NCI-H345 treated with DMSO at 0.1 percent for 48 hours (cell line): ENCODE data around the gene STIM1.

Experiments
- DNase-seq: peaks from one replicate; lab custom pipeline; 2025; ENCODE audit not compliant: unreplicated experiment; lab: John Stamatoyannopoulos, UW

The STIM1 gene

DNA sequence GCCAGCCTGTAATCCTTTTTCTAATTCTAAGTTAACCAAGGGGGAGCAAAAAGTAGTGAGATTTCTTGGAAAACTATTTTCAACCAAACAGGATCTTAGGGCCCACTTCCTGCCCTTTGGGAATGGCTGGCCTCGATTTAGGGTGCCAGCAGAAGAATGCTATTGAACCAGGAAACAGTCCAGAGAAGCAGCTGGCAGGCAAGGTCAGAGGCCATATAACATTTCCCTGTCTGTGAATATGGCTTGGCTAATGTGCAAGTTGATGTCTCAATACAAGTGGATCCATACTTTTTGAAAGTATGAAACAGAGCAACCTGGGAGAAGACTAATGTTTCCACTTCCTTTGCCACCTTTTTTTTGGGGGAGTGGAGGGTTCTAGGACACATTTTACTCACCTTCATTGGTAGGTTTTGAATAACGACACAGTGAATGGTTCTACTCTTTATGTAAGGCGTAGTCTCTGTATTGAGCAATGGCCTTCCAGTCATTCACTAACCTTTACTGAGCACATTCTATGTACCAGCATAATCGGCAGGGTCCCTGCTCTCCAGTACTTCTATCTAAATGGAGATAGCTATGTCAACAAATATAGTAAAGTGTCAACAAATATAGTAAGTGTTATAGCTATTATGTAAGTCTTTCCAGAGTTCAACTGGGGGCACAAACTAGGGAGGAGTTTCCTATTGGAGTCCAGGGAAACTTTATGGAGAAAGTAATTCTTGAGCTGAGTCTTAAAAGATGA, 204.9 kb downstream of the STIM1 start:
- no peak for DNase-seq

GRCh38 chr11:4061700-4062099, 206.2 kb downstream of the STIM1 start:
- DNase-seq, result no peak

DNA sequence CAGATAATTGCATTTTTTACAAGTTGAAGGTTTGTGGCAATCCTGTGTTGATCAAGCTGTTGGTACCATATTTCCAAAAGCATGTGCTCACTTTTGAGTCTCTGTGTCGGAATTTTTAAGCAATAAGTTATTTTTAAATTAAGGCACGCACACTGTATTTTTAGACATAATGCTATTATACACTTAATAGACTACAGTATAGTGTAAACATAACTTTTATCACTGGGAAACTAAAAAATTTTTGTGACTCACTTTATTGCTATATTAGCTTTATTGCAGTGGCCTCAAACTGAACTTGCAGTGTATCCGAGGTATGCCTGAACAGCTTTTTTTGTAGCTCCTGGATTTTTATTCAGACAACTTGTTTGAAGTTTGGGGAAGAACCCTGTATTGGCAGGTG, 207.9 kb downstream of the STIM1 start:
- DNase-seq, result no peak

DNA sequence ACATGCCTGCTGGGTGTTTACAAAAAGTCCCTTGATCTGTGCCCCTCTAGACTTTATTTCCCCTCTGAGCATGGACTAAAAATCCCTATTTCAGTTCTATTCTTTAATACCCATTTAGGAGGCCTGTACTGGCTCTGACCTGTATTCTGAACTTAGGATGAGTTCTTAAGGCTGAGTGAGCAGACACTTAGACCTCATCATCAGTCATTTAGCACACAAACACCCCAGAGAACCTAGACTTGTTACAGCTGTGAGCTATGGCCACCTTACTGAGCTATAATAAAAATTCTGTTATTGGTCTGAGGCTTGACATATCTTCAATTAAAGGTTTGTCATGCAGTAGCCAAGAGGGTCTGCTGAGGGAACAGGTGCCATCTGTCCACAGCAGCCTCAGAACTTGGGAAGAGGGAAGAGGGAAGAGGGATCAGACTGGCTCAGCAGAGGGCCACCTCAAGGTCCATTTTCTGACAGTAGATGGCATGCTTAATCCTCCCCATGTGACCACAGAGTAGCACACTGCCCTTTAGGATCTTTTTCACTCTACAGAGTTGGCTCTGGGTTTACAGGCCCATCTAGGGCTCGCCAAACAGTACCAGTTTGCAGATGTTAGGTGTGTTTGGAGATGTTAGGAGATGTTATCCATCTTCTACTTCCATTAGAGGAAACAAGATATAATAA, 209.0 kb downstream of the STIM1 start:
- DNase-seq, result no peak

DNA sequence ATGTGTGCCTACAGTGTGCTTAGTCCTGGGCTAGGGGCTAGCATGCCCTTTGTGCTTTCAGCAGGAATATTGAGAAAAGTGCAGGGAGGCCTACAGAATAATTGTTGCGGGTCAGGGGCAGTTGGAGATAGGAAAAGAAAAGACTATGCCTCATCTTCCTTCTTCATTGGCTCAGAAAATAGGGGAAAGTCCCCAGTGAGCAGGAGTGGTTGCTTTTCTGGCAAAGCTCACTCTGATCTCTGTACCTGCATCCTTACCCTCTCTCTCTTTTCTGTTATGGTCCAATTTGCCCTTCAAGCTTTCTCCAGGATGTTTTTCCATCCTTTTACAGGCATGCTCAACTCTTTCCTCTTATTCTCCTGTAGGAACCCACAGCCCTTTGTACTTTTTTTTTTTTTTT, 209.6 kb downstream of the STIM1 start:
- no peak for DNase-seq

- no peak for DNase-seq
Measured at GRCh38 chr11:4065601-4066377, 210.3 kb downstream of the STIM1 start.

- DNase-seq, result no peak
Measured at GRCh38 chr11:4066910-4067309, 211.4 kb downstream of the STIM1 start.

- DNase-seq, result no peak
Measured at GRCh38 chr11:4068962-4069361, 213.5 kb downstream of the STIM1 start.

GRCh38 chr11:4071325-4071724, 215.9 kb downstream of the STIM1 start:
- DNase-seq, result no peak

DNA sequence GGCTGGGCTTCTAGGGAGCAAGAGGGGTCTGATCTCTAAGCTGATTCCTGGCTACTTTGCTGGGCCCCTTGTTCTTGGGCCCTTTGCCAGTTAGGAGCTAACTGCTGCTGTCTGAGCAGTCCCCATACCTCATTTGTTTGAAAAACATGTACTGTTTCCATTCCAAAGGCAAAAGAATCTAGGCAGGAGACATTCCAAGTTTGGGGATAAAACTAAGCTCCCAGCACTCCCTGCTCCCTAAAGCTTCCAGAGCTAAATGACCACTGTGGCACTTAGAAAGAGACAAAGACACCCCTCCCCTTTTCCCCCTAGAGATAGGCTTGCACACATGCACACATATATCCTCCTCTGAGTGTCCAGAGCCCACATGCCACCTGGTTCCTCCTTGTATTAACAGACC, 216.4 kb downstream of the STIM1 start:
- no peak for DNase-seq

DNA sequence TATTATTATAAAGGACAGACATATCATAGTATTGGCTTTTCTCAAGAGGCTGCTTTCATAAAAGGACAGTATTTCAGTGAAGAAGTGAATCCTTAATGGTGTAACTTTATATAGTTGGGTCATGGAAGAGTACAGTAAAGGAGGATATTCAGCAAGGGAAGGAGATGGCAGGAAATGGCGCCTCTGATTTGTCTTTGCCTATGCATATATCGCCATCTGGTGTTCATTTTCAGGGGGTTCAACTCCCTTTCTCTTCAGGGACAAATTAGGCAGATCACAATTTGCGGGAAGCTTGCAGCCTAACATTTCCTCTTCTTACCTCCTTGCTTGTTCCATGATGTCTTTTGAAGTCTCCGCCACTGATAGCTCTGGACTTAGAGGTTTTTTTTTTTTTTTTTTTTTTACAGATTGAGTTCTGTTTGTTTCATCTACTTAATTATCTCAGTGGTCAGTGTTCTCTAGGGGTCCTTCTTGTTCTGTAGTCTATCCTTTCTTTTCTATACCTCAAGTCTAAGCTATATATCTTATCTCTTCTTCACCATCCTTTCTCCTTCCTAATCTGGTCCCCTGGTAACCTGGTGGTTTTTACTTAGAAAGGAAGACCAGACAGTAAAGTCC, 217.3 kb downstream of the STIM1 start:
- peak; percentile 68 for DNase-seq

DNA sequence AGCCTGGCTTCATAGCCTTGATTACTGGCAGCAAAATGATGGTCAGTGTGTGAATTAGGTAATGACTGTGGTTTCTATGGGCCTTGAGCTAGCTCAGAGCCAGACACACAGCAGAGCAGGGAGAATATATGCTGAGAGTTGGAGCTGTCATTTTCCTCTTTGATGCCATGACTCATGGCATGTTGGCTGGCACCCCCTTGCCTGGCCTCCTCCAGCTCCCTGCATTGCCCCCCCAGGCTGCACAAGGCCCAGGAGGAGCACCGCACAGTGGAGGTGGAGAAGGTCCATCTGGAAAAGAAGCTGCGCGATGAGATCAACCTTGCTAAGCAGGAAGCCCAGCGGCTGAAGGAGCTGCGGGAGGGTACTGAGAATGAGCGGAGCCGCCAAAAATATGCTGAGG, 218.8 kb downstream of the STIM1 start:
- no peak for DNase-seq

GRCh38 chr11:4076774-4077173, 221.3 kb downstream of the STIM1 start:
- no peak for DNase-seq

DNA sequence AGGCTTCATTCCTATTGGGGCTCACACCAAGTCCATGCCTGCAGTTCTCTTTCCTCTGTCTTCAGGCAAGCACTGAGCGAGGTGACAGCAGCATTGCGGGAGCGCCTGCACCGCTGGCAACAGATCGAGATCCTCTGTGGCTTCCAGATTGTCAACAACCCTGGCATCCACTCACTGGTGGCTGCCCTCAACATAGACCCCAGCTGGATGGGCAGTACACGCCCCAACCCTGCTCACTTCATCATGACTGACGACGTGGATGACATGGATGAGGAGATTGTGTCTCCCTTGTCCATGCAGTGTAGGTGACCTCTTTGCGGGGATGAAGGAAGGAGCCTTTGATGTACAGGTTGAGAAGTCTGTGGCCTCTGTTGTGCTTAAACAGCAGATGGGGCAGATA, 227.7 kb downstream of the STIM1 start:
- no peak for DNase-seq

- DNase-seq, result no peak
Measured at GRCh38 chr11:4084406-4085125, 229.1 kb downstream of the STIM1 start.

DNA sequence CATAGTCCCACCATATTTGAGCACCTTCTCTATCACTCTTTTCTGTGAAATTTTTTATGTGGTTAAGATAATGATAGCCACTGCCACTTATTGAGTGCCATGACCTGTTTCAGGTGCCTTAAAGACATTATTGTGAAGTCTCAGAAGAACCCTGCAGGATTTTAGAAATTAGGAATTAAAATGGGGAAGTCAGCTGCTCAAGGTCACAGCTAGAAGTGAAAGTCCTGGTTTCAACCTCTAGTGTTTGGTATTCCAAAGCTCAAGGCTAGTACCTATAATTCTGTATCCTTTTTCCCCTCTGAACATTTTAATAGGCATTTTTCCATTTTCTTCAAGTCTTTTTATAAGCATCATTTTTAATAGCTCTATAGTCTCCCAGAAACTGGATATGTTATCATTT, 230.1 kb downstream of the STIM1 start:
- no peak for DNase-seq

DNA sequence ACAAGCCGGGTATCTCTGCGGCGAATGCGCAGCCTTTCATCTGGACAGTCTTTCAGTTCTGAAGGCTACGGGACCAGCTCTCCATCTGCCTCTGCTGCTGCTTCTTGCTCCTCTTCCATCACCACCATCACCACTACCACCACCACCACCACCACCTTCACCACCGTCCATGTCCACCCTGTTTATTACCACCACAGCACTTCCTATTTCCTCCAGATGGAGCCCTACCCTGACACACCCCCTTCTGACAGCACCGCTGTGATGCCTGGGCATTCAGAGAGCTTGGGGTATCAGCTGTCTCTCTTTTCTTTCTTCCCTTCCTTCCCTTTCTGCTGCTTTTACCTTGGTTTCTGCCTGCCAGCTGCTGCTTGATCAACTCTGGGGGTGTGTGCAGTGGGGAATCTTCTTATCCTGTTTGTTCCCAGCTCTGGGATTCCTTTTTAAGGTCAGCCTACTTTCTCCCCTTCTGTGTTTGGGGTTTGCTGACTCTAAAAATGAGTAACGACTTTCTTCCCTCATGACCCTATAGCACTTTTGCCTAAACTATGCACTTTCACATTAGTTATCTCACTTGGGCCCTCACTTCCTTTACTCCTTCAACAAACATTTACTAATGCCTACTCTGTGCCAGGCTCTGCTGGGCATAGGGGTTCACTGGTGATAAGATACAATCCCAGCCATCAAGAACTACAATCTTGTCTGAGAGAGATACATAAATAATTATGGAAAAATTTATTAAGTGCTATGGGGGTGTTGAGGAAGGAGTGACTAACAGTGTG, 231.3 kb downstream of the STIM1 start:
- DNase-seq, result no peak

DNA sequence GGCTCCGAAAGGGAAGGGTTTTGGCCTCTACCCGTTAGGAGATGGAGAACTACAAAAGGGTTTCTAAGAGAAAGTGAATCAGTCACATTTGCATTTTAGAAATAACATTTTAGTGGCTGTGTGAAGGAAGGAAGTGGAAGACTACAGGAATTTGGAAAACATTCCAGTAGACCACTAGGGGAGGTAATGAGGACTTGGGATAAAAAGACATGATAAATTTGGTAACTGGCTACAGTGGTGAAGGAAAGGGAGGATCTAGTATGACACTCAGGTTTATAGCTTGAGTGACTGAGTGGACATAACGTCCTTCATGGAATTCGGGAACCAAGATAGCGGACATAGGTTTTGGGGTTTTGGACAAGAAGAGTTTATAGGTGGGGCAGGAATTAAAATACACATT, 232.1 kb downstream of the STIM1 start:
- DNase-seq, result no peak

GRCh38 chr11:4090258-4090657, 234.8 kb downstream of the STIM1 start:
- DNase-seq, result no peak

DNA sequence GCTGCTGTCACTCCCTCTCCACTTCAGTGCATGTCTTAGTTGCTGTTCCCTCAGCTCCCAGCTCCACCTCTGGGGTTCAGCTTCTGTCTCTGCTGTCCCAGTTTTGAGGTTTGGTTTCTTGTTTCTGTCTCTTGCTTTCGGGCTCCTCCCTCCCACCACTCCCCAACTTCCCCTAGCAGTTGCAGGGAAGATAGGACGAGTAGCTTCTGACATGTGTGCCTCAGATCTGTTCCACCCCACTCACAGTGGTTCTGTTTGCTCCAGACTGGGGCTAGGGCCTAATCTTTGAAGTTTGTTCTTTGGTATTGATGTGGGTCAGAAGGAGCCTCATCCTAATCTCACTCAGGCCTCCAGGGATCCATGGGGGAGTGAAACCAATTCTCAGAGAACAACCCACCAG, 236.6 kb downstream of the STIM1 start:
- DNase-seq, result no peak
